Activated CD8-positive, alpha-beta T cell treated with anti-CD3 and anti-CD28 coated beads for 36 hours (primary cell): ENCODE results near the gene PDE9A. TPM values are rescaled to one million over a fixed set of nuclear protein-coding genes. Genes with fewer than 3 reads are reported as not detected.

Experiments used
- ATAC-seq: fragments of 200-7000 bp; cut with Tn5 transposase; one replicate; pipeline ENCODE4 v1.10.0; 2021; ENCODE audit warnings: mild to moderate bottlenecking, moderate library complexity
- CTCF ChIA-PET: fragments of 350-600 bp; sonication (Branson Sonifier 250); formaldehyde crosslinking; loops from one replicate; lab custom pipeline; 2021; ENCODE audit warnings: antibody characterized with exemption; lab: Charles Lee
- POLR2A ChIA-PET: fragments of 350-600 bp; sonication (Branson Sonifier 250); formaldehyde crosslinking; loops from one replicate; lab custom pipeline; 2021; ENCODE audit warnings: antibody characterized with exemption; lab: Charles Lee
- DNase-seq: peaks from one replicate; pipeline ENCODE4 v3.0.0-alpha.2; 2020
- H3K27ac Mint-ChIP-seq: one replicate; pipeline ENCODE4 v1.8.0; 2021; ENCODE audit warnings: mild to moderate bottlenecking, mixed read lengths
- H3K27me3 Mint-ChIP-seq: one replicate; pipeline ENCODE4 v1.8.0; 2021; ENCODE audit warnings: mixed read lengths
- H3K36me3 Mint-ChIP-seq: one replicate; pipeline ENCODE4 v1.8.0; 2021; ENCODE audit warnings: low read depth, mixed read lengths
- H3K4me1 Mint-ChIP-seq: one replicate; pipeline ENCODE4 v1.8.0; 2021; ENCODE audit warnings: low read depth, mixed read lengths
- H3K4me3 Mint-ChIP-seq: one replicate; pipeline ENCODE4 v1.8.0; 2021; ENCODE audit warnings: mild to moderate bottlenecking, moderate library complexity, mixed read lengths
- H3K9me3 Mint-ChIP-seq: one replicate; pipeline ENCODE4 v1.8.0; 2021; ENCODE audit warnings: mixed read lengths
- intact Hi-C: fragments of 100-400 bp; cut with micrococcal nuclease; formaldehyde crosslinking; loops from one replicate; pipeline ENCODE4 v1.10.0; 2022
- total RNA-seq, 2 experiments: library from RNA; stranded (reverse); gene quantifications; one replicate each; pipeline ENCODE4 v1.2.3, GENCODE V29; 2021
- TF ChIP-seq, protein P1 (sequence below): fragments of 200-600 bp; IDR thresholded peaks from one replicate; pipeline ENCODE4 v1.8.0; 2022; ENCODE audit warnings: antibody characterized with exemption, mild to moderate bottlenecking

The PDE9A gene
- total RNA-seq, 2 experiments from 2014 or later, result 11.1 to 11.5 TPM

DNA sequence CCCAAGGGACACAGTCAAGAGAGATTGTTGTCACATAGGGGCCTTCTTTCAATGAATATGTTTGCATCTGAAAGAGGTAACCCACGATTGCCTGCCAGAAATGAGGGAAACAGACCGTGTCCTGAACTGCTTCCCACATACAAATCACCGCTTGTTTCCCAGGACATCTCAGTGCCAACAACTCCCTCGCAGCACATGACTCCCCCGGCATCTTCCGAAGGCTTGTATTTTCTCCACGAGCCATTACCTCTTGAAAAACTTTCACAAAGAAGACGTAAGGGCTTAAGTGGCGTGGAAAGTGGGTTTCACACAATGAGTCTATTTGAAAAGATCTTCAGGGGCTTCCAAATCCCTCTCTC is 31.6 kb upstream of the PDE9A start:
- ATAC-seq, result no peak
- Mint-ChIP-seq H3K27ac (no peak overlapping the region), H3K4me1 (no peaks in the 10 kb centered on the region), H3K27me3 (no peaks in the 10 kb centered on the region), H3K9me3 (no peaks in the 10 kb centered on the region), H3K4me3 (no peak overlapping the region), H3K36me3 (no peaks in the 10 kb centered on the region)
- POLR2A ChIA-PET, result no interaction called here
- intact Hi-C loops, result no loop called here
- no peak for DNase-seq
- TF ChIP-seq, protein P1, sequence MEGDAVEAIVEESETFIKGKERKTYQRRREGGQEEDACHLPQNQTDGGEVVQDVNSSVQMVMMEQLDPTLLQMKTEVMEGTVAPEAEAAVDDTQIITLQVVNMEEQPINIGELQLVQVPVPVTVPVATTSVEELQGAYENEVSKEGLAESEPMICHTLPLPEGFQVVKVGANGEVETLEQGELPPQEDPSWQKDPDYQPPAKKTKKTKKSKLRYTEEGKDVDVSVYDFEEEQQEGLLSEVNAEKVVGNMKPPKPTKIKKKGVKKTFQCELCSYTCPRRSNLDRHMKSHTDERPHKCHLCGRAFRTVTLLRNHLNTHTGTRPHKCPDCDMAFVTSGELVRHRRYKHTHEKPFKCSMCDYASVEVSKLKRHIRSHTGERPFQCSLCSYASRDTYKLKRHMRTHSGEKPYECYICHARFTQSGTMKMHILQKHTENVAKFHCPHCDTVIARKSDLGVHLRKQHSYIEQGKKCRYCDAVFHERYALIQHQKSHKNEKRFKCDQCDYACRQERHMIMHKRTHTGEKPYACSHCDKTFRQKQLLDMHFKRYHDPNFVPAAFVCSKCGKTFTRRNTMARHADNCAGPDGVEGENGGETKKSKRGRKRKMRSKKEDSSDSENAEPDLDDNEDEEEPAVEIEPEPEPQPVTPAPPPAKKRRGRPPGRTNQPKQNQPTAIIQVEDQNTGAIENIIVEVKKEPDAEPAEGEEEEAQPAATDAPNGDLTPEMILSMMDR, result no peak
- CTCF ChIA-PET, result interaction anchor here (2.5 kb wide), 1 partner anchor 28 kb away, joined by 8 read pairs; no protein-coding TSS in a partner anchor

DNA sequence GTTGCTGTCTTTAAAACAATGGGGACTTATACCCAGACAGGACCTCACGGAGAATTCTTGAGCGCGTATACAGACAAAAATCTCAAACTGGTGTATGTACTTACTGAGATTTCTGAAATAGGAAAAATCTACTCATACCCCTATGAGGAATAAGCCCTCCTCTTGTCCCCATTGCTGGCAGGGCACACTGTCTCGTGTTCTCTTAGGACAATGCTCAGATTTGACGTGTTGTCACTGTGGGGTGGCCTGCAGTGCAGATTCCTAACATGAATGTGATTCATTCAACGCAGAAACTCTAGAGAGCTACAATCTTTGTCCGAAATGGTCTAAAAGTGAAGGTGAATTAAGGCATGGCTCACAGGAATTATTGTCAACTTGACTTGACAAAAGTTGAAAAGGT is 31.1 kb upstream of the PDE9A start:
- Mint-ChIP-seq H3K27ac (no peak overlapping the region), H3K4me1 (no peaks in the 10 kb centered on the region), H3K27me3 (no peaks in the 10 kb centered on the region), H3K9me3 (no peaks in the 10 kb centered on the region), H3K36me3 (no peaks in the 10 kb centered on the region), H3K4me3 (no peak overlapping the region)
- intact Hi-C loops, result no loop called here
- DNase-seq, result no peak
- ATAC-seq, result no peak
- CTCF ChIA-PET, result interaction anchor here (1.2 to 2.5 kb wide), 2 partner anchors 9 to 29 kb away, joined by 3 to 8 read pairs; no protein-coding TSS in a partner anchor
- POLR2A ChIA-PET, result no interaction called here
- TF ChIP-seq, protein P1, result no peak

DNA sequence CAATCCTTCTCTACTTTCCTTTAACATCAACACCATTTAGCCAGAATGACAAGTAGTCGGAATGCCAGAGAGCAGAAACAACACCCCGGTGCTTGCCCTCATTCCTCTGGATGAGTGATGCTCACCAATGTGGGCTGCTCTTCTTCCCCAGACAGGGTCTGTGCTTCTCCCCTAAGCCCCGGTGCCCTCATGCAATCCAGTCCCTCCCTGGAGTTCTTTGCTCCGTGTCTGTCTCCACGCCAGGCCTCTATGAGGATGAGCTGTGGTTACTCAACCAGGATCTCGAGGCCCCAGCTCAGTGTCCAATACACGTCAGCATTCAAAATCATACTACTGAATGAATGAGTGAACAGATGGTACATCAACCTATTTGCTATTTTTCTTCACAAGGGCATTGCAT is 29.7 kb upstream of the PDE9A start:
- Mint-ChIP-seq H3K4me3 (no peak overlapping the region), H3K27me3 (no peaks in the 10 kb centered on the region), H3K36me3 (no peaks in the 10 kb centered on the region), H3K4me1 (no peaks in the 10 kb centered on the region), H3K27ac (no peak overlapping the region), H3K9me3 (no peaks in the 10 kb centered on the region)
- CTCF ChIA-PET, result interaction anchor here (0.9 to 2.5 kb wide), 4 partner anchors 8 to 194 kb away, joined by 3 to 8 read pairs (median 4); no protein-coding TSS in a partner anchor
- POLR2A ChIA-PET, result no interaction called here
- DNase-seq, result no peak
- intact Hi-C loops, result no loop called here
- TF ChIP-seq, protein P1, result no peak
- no peak for ATAC-seq

DNA sequence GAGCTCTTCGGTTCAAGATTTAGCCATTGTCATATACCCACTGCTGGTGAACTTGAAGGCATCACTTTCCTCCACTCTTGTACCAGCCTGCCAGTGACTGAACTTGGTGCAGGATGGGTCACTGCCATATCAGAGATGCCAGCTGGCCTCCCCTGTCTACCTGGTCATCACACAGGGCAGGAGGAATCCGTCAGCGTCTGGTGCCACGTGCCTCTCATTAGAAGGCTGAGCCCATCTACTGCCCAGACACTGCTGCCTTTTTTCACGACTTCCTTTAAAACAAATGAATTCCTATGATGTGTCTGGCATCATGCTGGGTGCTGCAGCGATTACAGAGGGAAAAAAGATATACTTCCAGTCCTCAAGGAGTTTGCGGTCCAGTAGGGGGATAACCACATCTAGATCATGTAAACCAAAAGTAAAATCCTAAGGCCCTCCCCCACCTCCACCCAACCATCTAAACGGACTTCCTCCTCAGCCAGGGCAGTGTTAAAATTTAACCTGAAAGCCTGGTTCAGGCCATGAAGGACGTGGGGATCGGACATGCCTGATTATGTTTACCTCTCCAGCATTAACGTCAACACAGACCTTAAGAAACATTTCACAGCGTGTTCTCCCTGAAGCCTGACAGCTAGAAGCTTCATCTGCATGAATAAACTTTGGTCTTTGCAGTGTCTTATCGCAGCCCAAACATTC is 29.2 kb upstream of the PDE9A start:
- no peak overlapping the region for H3K27ac Mint-ChIP-seq
- no peaks in the 10 kb centered on the region for H3K4me1 Mint-ChIP-seq

DNA sequence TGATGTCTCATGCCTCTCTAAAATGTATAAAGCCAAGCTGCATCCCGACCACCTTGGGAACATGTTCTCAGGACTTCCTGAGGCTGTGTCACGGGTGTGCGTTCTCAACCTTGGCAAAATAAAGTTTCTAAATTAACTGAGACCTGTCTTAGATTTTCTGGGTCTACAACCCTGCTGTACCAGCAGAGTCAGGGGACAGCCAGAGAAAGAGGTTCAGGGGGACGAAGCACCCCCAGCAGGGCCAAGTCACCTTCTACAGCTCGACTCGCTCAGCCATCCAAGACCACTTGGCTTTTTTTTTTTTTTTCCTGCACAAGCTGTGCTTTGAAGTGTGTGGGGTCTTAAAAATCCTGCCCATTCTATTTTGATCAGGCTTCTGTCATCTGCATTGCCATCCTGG is 28.5 kb upstream of the PDE9A start:
- Mint-ChIP-seq H3K4me3 (no peak overlapping the region), H3K36me3 (no peaks in the 10 kb centered on the region), H3K27me3 (no peaks in the 10 kb centered on the region), H3K27ac (no peak overlapping the region), H3K9me3 (no peaks in the 10 kb centered on the region), H3K4me1 (no peaks in the 10 kb centered on the region)
- TF ChIP-seq, protein P1, result no peak
- ChIA-PET CTCF (interaction anchor here (1.2 kb wide), 1 partner anchor 32 kb away, joined by 5 read pairs; no protein-coding TSS in a partner anchor), POLR2A (no interaction called here)
- no peak for ATAC-seq
- DNase-seq, result no peak
- intact Hi-C loops, result no loop called here

More for the DNA sequence above, 29.2 kb upstream of the PDE9A start:
- TF ChIP-seq, protein P1, result no peak
- ATAC-seq (no peak), DNase-seq (no peak)
- intact Hi-C loops, result no loop called here
- H3K9me3 Mint-ChIP-seq, result no peaks in the 10 kb centered on the region
- ChIA-PET POLR2A (no interaction called here), CTCF (interaction anchor here (1.2 kb wide), 2 partner anchors 31 to 194 kb away, joined by 4 to 5 read pairs; no protein-coding TSS in a partner anchor)
- no peaks in the 10 kb centered on the region for H3K27me3 Mint-ChIP-seq
- no peaks in the 10 kb centered on the region for H3K36me3 Mint-ChIP-seq
- H3K4me3 Mint-ChIP-seq, result no peak overlapping the region
